Measurements from ENCODE around the gene TRIO. TPM values are rescaled to one million over a fixed set of nuclear protein-coding genes. Genes with fewer than 3 reads are reported as not detected.

TRIO gene
- total and polyA plus RNA-seq, 2 of the 8 experiments (the other 6 are each of a cell fraction or from before 2014, with no cell fraction given): 35.1 to 69.1 TPM

DNA sequence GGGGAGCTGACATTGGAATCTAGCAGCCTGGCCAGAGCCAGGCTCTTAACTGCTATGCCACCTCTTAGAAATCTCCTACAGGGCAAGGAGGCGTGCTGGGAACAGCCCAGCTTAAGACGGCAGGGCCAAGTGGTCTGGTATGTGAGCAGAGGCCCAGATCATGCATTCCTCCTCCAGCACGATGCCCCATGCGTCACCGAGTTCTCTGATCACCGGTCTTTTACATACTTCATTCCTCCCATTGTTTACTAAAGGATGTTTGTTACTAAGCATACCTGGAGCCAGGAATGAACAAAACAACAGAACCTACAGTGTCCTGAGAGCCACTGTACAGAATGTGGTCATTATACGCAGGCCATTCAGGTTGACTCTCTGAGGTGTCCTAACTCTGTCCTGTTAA lies 73.8 kb downstream of the TRIO start:
- Histone ChIP-seq H3K9ac (replicated peaks in 1 of 4; ENCODE audit: extremely low read depth in 1 of 4, low read depth in 3 of 4, low read length in 3 of 4) (no peak overlapping the region), H3K23me2 (ENCODE audit: low read depth, low read length) (no peaks in the 10 kb centered on the region; the same call in 1 of the 2 replicates), H4K5ac (ENCODE audit: insufficient read length, low read depth, low read length) (no peak overlapping the region), H3K27ac (ENCODE audit: low read depth, low read length) (no peak overlapping the region), H3K4me2 (ENCODE audit: insufficient read depth in 1 of 2, low read depth in 2 of 2, low read length in 2 of 2) (no peak overlapping the region), H3K36me3 (ENCODE audit: control insufficient read depth in 2 of 4, insufficient read depth in 4 of 4, low read length in 3 of 4) (no peaks in the 10 kb centered on the region), H3K18ac (ENCODE audit: extremely low read depth, low read length) (no peak overlapping the region), H3K4me3 (ENCODE audit: extremely low read depth in 1 of 4, insufficient read depth in 2 of 4, low read depth in 3 of 4, low read length in 4 of 4) (no peak overlapping the region), H3K4me1 (replicated peaks in 1 of 4; ENCODE audit: control insufficient read depth in 3 of 4, insufficient read depth in 4 of 4, low read length in 3 of 4) (peaks cover 2 to 26% (median 18%) of the 10 kb centered on the region in 4 experiments), H2AK5ac (ENCODE audit: low read depth, low read length) (no peak overlapping the region), H3K79me2 (ENCODE audit: control insufficient read depth in 1 of 2, insufficient read depth in 2 of 2, low read length in 2 of 2) (peaks cover 5 to 99% of the 10 kb centered on the region in 2 experiments), H2BK120ac (replicated peaks; ENCODE audit: low read depth, low read length) (no peak overlapping the region), H3K79me1 (ENCODE audit: low read depth, low read length) (peaks cover 5% of the 10 kb centered on the region), H4K91ac (replicated peaks; ENCODE audit: insufficient read length, low read length) (no peak overlapping the region), H3K23ac (ENCODE audit: insufficient read length) (no peak overlapping the region), H3K14ac (ENCODE audit: insufficient read length) (no peak overlapping the region), H3K56ac (replicated peaks; ENCODE audit: insufficient read length, low read depth, low read length) (no peak overlapping the region), H2AFZ (ENCODE audit: low read length) (no peak overlapping the region), H3K27me3 (replicated peaks in 1 of 4; ENCODE audit: control insufficient read depth in 3 of 4, extremely low read depth in 1 of 4, insufficient read depth in 3 of 4, low read length in 3 of 4) (no peaks in the 10 kb centered on the region), H4K20me1 (replicated peaks in 1 of 2; ENCODE audit: control insufficient read depth in 1 of 2, insufficient read depth in 2 of 2, low read length in 2 of 2) (peaks cover 17 to 19% of the 10 kb centered on the region in 2 experiments), H2BK5ac (ENCODE audit: low read depth, low read length) (no peak overlapping the region), H2BK15ac (ENCODE audit: low read length) (no peak overlapping the region), H3K9me3 (ENCODE audit: insufficient read depth in 2 of 2, low read depth in 1 of 2, low read length in 1 of 2) (no peaks in the 10 kb centered on the region), H2BK20ac (ENCODE audit: low read length) (no peak overlapping the region), H3K4ac (replicated peaks; ENCODE audit: insufficient read length, low read depth, low read length) (no peak overlapping the region), H4K8ac (ENCODE audit: extremely low read depth, insufficient read depth, low read length) (no peak overlapping the region), H2BK12ac (ENCODE audit: low read depth, low read length) (no peak overlapping the region)
- DNase-seq (ENCODE audit: low read depth in 1 of 2, low spot score in 2 of 2) (peak in 1 of 2 experiments; percentile 38), FAIRE-seq (no peak)
- CTCF ChIA-PET (ENCODE audit: partially characterized antibody): interaction anchor here (0.6 to 1.8 kb wide), 5 partner anchors 10 to 228 kb away, joined by 3 to 5 read pairs (median 4); no protein-coding TSS in a partner anchor
- 72% methylated on average over 7 of the region's 7 CpGs; no CpG with 5 or more reads in 1 of the 2 experiments for WGBS, 2 experiments (ENCODE audit: extremely low coverage in 1 of 2, insufficient coverage in 1 of 2, insufficient read length in 1 of 2, insufficient replicate concordance in 2 of 2, low coverage in 1 of 2, low lambda C conversion rate in 2 of 2, missing lambda C conversion rate in 1 of 2)
- POLR2A ChIA-PET (ENCODE audit: partially characterized antibody): interaction anchor here (0.6 to 0.9 kb wide), 3 partner anchors 14 to 25 kb away, joined by 3 read pairs; no protein-coding TSS in a partner anchor
- TF ChIP-seq YY1 (IDR thresholded peaks at IDR 0.05; ENCODE audit: low read depth, low read length) (0 out of 2 replicates have a peak, but pooled peaks have one; percentile 17), SIN3A (conservative IDR thresholded peaks at IDR 0.05 in 1 of 2, IDR thresholded peaks at IDR 0.05 in 1 of 2; ENCODE audit: low read depth in 1 of 2, low read length in 2 of 2) (no peak), TEAD4 (IDR thresholded peaks at IDR 0.05; ENCODE audit: low read depth, low read length) (peak; percentile 76)
- TF ChIP-seq, protein P1, sequence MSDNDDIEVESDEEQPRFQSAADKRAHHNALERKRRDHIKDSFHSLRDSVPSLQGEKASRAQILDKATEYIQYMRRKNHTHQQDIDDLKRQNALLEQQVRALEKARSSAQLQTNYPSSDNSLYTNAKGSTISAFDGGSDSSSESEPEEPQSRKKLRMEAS (IDR thresholded peaks at IDR 0.05): peak; percentile 28; the same call in 1 of the 2 replicates
